Measurements from ENCODE around the gene KCTD3. TPM values are rescaled to one million over a fixed set of nuclear protein-coding genes. Genes with fewer than 3 reads are reported as not detected.

KCTD3 gene
- total RNA-seq, 4 donors from 2014 or later = 41.4 to 66.4 (median 52.3) TPM

DNA sequence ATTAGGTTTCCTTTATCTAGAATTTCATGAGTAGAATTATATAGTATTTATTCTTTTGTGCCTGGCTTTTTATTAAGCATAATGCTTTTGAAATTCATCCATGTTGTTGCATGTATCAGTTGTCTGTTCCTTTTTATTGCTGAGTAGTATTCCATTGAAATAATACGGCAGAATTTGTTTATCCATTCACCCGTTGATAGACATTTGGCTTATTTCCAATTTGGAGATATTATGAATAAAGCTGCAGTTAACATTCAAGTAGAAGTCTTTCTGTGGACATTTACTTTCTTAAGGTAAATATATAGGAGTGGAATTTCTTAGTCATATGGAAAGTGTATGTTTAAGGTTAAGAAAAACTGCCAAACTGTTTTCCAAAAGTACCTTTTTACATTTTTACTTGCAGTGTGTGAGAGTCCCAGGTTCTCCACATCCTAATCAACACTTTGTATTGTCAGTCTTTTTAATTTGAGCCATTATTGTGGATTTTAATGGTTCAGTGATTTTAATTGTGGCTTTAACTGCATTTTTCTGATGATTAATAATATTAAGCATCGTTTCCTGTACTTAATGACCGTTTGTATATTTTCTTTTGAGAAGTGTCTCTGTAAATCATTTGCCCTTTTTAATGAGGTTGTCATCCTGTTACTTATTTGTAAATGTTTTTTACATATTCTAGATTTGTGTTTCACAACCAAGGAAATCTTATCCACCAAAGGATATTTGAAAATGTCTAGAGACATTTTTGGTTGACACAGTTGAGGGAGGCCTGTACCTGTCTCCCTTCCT is 22.7 kb downstream of the KCTD3 start:
- intact Hi-C loops (cut with DNase I) = no loop called here
- Histone ChIP-seq H3K4me1 (peaks cover 6 to 8% of the 10 kb centered on the region in 2 donors), H3K9me3 (no peaks in the 10 kb centered on the region), H3K27ac (no peak overlapping the region), H3K27me3 (no peaks in the 10 kb centered on the region), H3K36me3 (no peaks in the 10 kb centered on the region), H3K4me3 (replicated peaks in 1 of 3) (no peak overlapping the region)
- no peak for DNase-seq
- TF ChIP-seq, protein P1, sequence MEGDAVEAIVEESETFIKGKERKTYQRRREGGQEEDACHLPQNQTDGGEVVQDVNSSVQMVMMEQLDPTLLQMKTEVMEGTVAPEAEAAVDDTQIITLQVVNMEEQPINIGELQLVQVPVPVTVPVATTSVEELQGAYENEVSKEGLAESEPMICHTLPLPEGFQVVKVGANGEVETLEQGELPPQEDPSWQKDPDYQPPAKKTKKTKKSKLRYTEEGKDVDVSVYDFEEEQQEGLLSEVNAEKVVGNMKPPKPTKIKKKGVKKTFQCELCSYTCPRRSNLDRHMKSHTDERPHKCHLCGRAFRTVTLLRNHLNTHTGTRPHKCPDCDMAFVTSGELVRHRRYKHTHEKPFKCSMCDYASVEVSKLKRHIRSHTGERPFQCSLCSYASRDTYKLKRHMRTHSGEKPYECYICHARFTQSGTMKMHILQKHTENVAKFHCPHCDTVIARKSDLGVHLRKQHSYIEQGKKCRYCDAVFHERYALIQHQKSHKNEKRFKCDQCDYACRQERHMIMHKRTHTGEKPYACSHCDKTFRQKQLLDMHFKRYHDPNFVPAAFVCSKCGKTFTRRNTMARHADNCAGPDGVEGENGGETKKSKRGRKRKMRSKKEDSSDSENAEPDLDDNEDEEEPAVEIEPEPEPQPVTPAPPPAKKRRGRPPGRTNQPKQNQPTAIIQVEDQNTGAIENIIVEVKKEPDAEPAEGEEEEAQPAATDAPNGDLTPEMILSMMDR (IDR thresholded peaks at IDR 0.05) = no peak
- no peak for TF ChIP-seq POLR2A (IDR thresholded peaks at IDR 0.05)
- 84 to 90% methylated on average over 4 of the region's 4 CpGs for WGBS, 2 donors

DNA sequence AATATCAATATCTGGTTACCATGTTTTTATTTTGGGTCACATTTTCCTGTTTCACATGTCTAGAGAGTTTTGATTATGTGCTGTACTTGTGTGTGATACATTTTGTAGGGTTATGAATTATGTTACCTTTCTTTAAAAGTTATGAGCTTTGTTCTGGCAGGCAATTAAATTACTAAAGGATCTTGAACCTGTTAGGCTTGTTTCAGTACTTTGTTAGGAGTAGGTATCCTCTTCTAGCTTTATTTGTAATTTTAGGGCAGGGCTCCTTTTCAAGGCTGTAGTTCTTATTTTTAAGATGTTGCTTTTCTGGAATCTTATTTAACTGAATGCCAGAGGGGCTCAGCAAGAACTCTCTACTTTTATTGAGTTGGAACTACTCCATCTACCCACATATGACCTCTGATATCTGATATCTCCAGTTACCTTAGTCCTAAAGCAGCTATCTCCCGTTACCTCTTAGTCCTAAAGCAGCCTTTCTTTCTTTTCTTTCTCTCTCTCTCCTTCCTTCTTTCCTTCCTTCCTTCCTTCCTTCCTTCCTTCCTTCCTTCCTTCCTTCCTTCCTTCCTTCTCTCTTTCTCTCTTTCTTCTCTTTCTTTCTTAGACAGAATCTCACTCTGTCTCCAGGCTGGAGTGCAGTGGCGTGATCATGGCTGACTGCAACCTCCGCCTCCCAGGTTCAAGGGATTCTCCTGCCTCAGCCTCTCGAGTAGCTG is 23.8 kb downstream of the KCTD3 start:
- DNase-seq = no peak
- H3K4me1 ChIP-seq = peaks cover 6 to 11% of the 10 kb centered on the region in 2 donors
- H3K4me3 ChIP-seq (replicated peaks in 1 of 3) = no peak overlapping the region
- no peaks in the 10 kb centered on the region for H3K27me3 ChIP-seq
- no peak for TF ChIP-seq POLR2A (IDR thresholded peaks at IDR 0.05)
- TF ChIP-seq, protein P1 (IDR thresholded peaks at IDR 0.05) = no peak
- no peak overlapping the region for H3K27ac ChIP-seq
- WGBS, 2 donors = 93 to 98% methylated on average over 4 of the region's 4 CpGs
- intact Hi-C loops (cut with DNase I) = no loop called here
- H3K36me3 ChIP-seq = no peaks in the 10 kb centered on the region
- no peaks in the 10 kb centered on the region for H3K9me3 ChIP-seq

DNA sequence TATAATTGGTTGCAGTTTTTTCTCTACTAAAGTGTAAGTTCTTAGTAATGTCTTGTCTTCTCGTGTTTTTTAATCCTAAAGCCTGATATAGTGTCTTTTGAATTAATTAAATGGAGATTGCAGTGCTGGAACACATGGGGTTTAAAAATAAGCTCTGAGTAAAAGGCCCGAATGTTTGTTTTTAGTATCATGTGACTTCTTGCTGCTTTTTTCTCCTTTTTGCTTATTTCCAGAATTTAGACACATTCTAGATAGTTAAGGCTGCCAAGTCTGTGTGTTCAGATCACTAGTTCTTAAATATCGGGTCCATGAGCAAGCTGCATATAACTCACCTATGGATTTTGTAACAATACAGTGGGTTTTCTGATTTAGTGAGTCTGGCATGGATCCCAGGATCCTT is 27.5 kb downstream of the KCTD3 start:
- no peaks in the 10 kb centered on the region for H3K27me3 ChIP-seq
- no peaks in the 10 kb centered on the region for H3K9me3 ChIP-seq
- no peak for DNase-seq
- 63 to 72% methylated on average over 3 of the region's 3 CpGs for WGBS, 2 donors
- H3K4me3 ChIP-seq (replicated peaks in 1 of 3) = no peak overlapping the region
- no peaks in the 10 kb centered on the region for H3K36me3 ChIP-seq
- intact Hi-C loops (cut with DNase I) = no loop called here
- peaks cover 6 to 11% of the 10 kb centered on the region in 2 donors for H3K4me1 ChIP-seq
- TF ChIP-seq, protein P1 (IDR thresholded peaks at IDR 0.05) = no peak
- TF ChIP-seq POLR2A (IDR thresholded peaks at IDR 0.05) = no peak
- H3K27ac ChIP-seq = no peak overlapping the region

DNA sequence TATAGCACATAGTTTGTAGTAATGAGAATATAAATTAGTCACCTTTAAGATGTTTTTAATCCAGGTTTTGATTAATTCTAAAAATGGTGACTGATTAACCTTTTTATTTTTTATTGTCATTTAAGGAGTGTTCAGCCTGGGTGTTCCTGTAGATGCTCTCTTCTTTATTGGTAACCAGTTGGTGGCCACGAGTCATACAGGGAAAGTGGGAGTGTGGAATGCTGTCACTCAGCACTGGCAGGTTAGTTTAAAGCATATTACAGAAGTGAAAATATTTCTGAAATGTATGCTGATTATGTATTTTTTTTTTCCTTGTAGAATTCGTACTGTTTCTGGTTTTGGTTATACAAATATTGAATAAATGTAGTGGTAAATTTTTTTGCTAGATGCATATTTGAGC is 28.1 kb downstream of the KCTD3 start:
- WGBS, 2 donors = 87 to 92% methylated on average over 2 of the region's 2 CpGs
- H3K36me3 ChIP-seq = no peaks in the 10 kb centered on the region
- H3K27me3 ChIP-seq = no peaks in the 10 kb centered on the region
- no peaks in the 10 kb centered on the region for H3K9me3 ChIP-seq
- TF ChIP-seq, protein P1 (IDR thresholded peaks at IDR 0.05) = no peak
- H3K4me3 ChIP-seq (replicated peaks in 1 of 3) = no peak overlapping the region
- no peak for DNase-seq
- H3K27ac ChIP-seq = no peak overlapping the region
- peaks cover 6 to 11% of the 10 kb centered on the region in 2 donors for H3K4me1 ChIP-seq
- intact Hi-C loops (cut with DNase I) = no loop called here

DNA sequence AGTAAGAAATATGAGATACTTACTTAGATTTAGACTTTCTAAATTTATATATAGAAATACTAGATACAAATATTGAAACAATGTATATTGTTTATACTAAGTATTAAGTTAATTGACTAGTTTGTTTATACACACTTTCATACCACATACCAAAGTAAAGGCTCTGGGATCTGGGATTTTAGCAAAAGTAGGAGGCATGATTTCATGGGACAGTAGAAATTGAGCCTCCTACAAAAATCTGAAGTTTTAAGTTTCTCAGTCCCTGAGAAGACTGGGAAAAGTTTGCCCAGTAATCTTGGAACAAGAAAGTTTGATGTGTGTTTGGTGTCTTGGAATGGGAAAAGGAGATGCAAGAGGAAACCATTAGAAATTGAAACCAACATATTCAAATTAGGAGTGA is 30.9 kb downstream of the KCTD3 start:
- Histone ChIP-seq H3K27ac (no peak overlapping the region), H3K36me3 (no peaks in the 10 kb centered on the region), H3K4me1 (peaks cover 6 to 11% of the 10 kb centered on the region in 2 donors), H3K4me3 (replicated peaks in 1 of 3) (no peak overlapping the region), H3K9me3 (no peaks in the 10 kb centered on the region), H3K27me3 (no peaks in the 10 kb centered on the region)
- TF ChIP-seq, protein P1 (IDR thresholded peaks at IDR 0.05) = no peak
- TF ChIP-seq POLR2A (IDR thresholded peaks at IDR 0.05) = no peak
- DNase-seq = no peak
- intact Hi-C loops (cut with DNase I) = no loop called here

All from thyroid gland (tissue), 4 donors.